ENCODE results near the gene KCNRG.

- TF ChIP-seq CTCF (IDR thresholded peaks at IDR 0.05) (no peak), POLR2A (IDR thresholded peaks at IDR 0.05) (no peak)
Observed at GRCh38 chr13:50069261-50069660, 54.0 kb downstream of the KCNRG start.
